Putamen (tissue), 1 donor: ENCODE measurements around the gene ZMYM4.
"Not testable (repeated sequence)": the region's sequence is repeated elsewhere in the genome, so short reads cannot be mapped to it uniquely, and the experiment has no call there.

ENCODE experiments used
- DNase-seq: peaks from one replicate; pipeline ENCODE4 v3.0.0-alpha.2; 2016; ENCODE audit warnings: low spot score

Gene ZMYM4

DNA sequence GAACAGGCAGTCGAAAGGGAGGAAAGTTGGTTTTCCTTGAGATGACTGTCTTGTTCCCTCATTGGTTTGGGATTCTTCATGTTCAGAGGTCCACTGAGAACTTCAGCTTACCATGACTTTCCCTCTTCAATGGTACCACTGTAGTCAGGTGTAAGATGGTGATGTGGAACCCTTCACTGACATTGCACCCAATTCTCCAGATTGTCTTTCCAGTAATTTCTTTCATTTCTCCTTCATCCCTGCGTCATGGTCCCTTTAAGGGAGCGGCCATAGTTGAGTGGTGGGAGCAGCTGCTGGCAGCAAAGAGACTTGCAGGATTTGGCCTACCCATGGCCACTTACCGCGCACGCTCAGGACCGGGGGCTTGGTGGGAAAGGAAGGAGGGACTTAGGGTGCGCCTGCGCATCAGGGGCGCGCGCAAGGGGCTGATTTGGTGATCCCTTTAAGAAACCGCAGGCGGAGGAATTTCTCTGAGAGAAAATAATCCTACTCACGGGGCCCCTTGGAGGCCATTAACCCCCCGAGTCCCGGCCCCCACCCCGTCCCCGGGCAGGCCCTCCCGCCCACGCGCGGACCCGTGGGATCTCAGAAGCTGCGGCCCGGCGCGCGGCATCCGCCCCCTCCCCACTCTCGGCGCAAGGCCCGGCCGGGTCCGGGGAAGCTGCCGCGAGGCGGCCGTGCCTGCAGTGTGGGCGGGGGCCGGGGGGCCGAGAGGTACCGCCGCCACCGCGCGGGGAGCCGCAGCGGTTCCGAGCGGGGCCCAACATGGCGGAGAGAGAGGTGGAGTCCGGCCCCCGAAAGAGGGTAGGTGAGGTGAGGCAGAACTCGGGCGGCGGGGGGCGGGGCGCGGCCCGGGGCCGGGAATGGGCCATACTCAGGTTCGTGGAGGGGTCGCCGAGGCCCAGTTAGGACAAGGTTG, at the start of gene ZMYM4:
Gene ZMYM4, plus strand, starts transcription at position 428 of the 919 bp plus-strand sequence. Its CDS starts 338 bp downstream, at position 766.
- DNase-seq: peak; percentile 94

DNA sequence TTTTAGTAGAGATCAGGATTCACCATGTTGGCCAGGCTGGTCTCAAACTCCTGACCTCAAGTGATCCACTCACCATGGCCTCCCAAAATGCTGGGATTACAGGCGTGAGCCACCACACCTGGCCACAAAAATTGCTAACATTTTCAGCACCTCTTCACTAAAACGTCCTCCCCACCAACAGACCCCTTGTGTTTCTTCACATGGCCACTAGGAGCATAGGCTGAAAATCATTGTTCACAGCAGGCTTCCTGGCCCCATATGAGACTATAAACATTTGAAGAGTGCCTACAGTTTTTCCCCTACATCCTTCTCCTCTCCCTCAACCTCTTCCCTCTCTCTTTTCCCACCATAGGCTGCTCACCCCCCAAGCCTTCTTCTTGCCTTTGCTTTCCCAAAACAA, 47.5 kb upstream of the ZMYM4 start:
- DNase-seq: no peak

DNA sequence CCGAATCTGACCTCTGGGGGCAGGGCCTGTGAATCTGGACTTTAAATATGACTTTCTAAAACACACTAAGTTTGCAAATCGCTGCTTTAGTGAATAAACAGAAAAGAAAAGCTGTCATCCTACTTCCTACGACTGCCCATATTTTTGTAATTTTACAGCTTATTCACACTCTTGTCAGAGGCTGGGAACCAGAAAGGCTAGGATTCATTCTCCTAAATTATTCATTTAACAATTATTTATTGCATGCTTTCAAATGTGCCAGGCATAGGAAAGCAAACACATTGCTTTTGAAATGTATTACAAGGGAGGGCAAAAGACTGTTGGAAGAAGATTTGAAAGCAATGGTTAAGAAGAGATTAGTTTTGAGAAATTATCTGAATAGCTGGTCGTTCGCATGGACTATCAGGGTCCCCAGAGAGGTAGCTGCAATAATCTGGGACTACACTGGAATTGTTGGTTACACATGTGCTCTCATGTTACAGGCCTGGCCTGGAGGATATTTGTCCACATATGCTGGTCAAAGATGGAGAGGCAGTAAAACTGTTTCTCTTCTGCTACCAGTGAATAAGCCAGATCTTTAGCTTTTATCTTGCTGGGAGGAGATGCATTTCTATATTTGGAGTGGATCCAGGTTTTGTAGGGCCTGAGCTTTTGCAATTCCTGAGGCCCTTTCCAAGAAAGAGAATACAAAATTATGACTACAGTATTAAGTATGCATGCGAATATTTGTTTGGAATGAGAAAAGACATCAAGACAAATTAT, 46.0 kb upstream of the ZMYM4 start:
- DNase-seq: no peak

DNA sequence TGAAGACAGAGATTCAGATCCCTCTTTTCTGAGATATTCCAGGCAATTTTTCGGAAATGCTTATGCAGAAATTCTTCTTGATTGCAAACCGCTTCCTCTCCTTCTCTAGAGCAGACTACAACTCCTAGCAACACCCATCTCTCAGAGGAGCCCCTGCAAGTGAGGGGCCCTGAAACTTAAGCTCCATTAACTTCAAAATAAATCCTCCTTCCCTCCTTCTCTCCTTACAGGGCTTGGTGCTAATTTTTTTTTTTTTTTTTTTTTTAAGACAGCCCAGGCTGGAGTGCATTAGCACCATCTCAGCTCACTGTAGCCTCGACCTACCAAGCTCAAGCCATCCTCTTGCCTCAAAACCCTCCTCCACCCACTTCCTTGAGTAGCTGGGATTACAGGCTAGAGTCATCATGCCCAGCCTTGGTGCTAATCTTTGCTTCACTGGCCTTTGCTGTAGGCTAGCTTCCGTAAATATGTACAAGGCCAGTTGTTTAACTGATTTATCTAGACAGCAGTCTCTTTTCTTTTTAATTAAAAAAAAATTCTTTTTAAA, 45.4 kb upstream of the ZMYM4 start:
- no peak for DNase-seq

DNA sequence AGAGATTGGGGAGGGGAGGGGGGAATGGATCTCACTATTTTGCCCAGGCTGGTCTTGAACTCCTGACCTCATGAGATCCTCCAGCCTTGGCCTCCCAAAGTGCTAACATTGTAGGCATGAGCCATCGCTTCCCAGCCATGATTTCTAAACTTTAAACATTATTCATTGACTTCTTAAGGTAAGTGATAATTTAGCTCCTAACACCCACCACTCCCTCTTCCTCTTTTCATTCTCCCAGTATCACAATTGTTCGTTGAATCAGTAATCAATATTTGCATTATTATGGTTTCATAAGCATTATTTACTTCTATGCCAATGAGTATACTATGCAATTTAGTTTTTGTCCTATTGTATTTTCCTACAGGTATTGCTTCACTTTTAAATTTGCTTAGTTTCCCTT, 42.0 kb upstream of the ZMYM4 start:
- DNase-seq: no peak

DNA sequence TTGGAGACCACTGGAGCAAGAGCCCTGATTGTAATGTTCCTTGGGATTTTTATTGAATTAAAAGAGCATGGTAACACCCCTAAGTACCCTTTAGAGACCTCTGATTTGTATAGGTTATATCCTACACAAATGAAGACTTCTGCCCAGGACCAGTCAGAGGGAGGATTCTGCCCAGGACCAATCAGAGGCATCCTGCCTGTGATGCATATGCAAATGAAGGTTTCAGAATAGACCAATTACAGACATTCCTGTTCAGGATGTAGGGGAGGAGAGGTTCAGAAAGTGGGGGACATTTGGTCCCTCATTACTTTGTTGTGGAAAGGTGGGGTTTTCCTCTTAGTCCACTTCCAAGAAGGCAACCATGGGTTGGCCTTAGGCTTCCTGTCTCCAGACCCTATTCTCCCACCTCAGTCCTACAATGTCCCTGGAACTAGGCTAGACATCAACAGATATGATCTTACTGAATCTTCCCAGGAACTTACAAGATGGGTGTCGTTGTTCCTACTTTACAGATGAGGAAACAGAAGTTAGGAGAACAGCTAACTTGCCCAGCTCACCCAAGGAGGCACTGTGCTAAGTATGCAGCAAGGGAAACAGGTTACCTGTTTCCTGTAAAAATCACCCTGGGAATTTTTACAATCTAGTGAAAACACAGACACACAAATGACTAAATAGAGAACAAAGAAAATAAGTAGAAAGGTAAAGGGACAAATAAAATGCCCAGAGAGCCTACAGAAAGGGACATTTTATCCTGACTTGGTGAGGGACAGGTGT, 38.7 kb upstream of the ZMYM4 start:
- DNase-seq: no peak

DNA sequence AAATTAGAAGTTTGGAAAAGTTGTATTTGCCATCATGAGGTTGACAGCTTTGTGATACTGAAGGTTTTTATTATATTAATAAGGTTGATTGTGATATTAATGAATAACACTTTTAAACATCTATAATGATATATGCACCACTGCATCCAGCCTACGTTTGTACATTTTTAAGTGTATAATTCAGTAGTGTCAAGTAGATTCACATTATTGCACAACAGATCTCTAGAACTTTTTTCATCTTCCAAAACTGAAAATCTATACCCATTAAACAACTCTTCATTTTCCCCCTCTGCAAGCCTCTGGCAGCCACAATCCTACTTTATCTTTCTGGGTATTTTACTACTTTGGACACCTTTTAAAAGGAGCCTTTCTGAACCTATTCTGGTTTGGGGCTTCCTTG, 37.2 kb upstream of the ZMYM4 start:
- DNase-seq: no peak

DNA sequence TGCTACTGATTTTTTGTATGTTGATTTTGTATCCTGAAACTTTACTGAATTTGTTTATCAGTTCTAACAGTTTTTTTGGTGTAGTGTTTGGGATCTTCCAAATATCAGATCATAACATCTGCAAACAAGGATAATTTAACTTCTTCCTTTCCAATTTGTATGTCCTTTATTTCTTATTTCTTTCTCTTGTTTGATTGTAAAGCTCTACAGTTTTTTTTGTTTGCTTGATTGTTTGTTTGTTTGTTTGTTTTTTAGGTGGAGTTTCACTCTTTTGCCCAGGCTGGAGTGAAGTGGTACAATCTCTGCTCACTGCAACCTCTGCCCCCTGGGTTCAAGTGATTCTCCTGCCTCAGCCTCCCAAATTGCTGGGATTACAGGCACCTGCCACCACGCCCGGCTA, 31.7 kb upstream of the ZMYM4 start:
- not testable (repeated sequence) for DNase-seq

DNA sequence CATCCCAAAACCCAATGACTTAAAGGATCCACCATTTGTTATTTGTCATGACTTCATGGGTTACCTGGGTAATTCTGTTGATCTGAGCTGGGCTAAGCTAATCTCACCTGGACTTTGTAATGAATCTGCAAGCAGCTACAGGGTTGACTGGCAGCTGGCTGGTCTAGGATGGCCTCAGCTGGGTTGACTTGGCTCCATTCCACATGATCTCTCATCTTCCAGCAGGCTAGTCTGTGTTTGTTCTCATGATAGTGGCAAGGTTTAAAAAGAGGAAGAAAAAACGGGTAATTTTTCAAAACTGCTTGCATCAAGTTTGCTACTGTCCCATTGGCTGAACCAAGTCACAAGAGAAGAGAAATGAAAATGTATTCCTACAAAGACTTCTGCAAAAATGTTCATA, 24.8 kb upstream of the ZMYM4 start:
- no peak for DNase-seq

DNA sequence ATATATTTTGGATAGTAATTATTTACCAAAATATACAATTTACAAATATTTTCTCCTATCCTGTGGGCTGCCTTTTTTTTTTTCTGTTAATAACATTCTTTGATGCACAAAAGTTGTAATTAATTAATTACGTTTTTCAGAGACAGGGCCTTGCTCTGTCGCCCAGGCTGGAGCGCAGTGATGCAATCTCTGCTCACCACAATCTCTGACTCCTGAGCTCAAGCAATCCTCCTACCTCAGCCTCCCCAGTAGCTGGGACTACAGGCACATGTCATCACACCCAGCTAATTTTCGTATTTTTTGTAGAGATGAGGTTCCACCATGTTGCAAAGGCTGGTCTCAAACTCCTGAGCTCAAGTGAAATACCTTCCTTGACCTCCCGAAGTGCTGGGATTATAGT, 21.3 kb upstream of the ZMYM4 start:
- DNase-seq: no peak

DNA sequence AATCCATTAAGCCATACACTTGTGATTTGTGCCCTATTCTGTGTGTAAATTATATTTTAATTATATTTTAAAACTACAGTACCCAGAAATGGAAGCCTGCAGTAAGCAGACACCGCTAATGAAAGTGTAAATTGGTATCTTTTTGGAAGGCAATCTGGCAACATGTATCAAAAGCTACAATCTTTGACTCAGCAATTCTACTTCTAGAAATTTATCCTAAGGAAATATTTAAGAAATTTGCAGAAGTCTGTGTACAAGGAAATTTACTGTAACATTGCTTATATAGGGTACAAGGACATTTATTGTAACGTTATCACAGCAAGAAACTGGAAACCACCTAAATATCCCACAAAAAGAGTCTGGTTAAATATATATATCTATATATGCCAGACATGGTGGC, 14.6 kb upstream of the ZMYM4 start:
- no peak for DNase-seq

DNA sequence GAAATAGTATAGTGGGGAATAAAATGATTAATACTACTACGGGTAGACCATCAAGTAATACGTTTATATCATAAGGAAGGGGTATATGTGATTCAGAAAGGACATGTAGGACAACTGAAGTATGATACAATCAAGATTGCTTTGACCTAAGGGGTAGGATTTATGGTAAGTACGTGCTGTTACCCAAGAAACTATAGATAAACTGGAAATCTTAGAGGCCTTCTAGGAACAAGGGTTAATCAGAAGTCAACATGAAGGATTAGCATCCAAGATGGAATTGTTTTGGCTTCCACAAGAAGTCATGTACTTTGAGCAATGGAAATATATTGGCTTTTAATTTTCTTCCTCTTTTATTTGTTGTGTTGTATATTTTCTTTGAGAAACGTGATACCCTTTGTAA, 13.2 kb upstream of the ZMYM4 start:
- no peak for DNase-seq

DNA sequence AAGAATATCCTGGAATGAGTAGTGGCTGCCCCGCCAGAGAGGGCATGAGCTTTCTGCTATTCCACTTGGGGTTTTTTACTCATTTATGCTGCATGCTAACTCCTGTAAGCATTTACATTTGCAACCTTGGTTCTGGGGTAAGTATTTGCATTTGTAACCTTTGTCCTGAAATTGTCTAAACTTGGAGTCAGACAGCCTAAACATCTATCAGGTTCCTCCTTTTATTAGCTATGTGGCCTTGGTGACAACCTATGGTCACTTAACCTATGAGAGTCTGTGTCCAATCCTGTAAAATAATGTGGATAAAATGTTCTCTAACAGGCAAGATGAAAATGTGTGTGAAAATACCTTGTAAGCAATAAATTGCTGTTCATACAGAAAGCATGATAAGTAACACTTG, 8.9 kb upstream of the ZMYM4 start:
- DNase-seq: no peak

DNA sequence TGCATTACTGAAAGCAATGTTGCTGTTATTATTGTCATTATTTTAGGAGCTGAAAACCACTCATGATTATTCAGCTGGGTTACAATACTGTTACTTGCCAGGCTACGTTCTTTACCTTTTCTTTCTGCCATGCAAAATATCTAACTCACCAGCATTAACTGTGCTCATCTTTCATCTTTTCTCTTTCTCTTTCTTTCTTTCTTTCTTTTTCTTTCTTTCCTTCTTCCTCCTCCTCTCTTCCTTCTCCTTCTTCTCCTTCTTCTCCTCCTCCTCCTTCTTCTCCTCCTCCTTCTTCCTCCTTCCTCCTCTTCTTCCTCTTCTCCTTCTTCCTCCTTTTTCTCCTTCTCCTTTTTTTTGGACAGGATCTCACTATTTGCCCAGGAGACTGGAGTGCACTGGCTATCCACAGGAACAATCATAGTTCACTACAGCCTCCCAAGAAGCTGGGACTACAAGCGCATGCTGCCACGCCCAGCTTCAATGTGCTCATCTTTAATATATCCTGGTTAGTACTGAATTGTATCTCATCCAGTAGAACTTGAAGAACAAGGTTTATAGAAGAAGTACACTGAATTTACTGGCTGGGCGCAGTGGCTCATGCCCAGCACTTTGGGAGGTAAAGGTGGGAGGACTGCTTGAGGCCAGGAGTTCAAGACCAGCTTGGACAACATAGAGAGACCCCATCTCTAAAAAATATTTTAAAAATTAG, 6.9 kb upstream of the ZMYM4 start:
- no peak for DNase-seq

DNA sequence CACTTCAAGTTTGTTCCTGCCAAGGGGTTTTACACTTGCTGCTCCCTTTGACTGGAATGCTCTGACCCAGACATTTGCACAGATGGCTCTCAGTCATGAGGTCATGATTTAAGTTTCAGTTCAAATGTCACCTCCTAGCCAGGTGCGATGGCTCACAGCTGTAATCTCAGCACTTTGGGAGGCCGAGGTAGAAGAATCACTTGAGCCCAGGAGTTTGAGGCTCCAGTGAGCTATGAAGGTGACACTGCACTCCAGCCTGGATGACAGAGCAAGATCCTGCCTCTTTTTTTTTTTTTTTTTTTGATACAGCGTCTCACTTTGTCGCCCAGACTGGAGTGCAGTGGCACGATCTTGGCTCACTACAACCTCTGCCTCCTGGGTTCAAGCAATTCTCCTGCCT, 4.5 kb upstream of the ZMYM4 start:
- DNase-seq: no peak

DNA sequence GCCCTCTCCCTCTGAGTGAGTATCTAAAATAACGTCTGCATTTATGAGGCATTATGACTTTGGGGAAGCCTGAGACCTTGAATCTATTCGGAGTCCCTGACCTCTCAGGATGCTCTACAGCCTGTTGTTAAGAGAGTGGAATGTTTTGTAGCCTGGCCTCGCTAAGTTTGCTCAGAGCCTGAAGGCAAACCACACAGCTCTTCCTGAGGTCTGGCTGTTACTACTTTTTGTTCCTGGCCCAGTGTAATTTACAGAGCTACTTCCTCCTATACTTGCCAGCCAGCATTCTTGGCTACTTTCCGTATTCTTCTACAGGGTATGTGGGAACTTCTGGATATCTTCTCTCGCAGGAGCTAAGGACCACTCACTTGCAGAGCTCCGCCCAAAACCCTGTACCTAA, 3.6 kb upstream of the ZMYM4 start:
- no peak for DNase-seq

DNA sequence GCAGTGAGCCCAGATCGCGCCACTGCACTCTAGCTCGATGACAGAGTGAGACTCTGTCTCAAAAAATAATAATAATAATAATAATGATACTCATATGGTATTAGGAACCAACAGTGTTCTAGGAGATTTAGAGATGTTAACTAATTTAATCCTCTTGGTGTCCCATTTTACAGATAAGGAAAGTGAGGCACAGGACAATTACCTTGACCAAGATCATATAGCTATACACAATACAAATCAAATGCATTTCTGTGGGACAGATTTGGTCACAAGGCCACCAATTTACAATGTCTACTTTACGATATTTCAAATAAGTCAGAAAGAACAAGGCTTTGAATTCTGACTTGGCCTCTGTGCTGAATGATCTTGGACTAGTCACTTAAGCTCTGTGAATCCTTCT, 2.2 kb upstream of the ZMYM4 start:
- no peak for DNase-seq

DNA sequence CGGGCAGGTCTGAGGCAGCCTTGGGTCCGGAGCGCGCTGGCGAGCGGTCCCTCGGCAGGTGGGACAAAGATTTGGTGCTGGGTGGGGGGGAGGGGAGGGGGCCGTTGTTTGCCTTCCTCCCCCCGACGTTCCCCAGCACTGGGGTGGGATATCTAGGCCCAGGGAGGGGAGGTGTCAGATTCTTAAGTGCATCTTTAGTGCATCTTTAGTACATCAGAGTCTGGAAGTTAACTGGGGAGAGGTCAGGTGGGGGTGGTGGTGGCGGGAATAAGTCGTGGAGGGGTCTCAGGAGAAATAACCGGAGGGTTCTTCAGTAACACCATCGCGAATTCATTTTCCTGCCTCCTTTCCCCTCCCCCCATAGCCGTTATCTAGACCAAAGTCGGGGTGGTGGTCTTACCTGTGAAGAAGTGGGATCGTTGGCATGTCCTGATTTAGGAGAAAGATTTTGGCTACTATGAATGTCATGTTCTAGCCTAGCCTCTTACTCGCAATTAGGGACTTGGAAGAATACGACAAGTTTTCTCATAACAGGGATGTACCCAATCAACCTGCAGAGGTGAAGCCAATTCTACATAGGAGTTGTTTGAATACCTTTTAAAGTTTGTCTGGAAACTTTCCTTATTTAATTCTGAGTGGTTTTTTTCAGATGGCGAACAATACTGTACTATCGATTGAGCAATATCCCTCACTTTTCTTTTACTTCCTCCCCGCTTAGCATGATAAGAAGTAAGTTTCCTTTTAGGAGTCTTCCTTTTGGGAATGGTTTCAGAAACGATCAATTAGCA, 886 bp downstream of the ZMYM4 start:
- peak; percentile 0 for DNase-seq

DNA sequence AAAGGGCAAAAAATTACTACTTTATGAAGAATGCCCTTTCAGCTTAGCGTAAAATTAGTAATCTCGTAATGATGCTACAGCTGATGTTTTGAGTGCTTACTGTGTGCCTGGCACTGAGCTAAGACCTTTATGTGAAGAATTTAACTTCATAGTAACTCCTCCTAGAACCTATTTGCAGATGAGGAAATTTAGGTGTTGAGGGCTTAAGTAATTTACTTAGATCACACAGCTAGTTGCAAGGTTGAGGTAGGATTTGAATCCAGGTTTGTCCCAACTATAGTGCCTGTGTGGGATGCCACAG, 1.4 kb downstream of the ZMYM4 start:
- DNase-seq: no peak

DNA sequence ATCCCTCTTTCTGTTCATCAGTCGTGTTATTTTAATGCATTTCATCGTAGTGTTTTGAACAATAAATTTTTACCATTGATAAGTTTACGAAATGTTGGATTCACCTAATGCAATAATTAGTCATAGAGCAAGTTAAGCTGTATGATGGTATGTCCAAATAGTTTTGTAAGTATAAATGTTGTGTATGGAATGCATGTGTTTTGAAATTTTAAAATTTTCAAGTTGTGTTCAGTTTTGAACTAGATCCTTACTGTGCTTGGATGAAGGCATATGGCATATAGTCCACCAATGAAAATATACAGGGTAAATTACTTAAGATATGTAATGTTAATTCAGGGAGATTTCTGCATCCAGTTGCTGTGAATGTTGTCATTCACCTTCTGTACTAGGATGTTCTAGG, 2.3 kb downstream of the ZMYM4 start:
- DNase-seq: no peak

DNA sequence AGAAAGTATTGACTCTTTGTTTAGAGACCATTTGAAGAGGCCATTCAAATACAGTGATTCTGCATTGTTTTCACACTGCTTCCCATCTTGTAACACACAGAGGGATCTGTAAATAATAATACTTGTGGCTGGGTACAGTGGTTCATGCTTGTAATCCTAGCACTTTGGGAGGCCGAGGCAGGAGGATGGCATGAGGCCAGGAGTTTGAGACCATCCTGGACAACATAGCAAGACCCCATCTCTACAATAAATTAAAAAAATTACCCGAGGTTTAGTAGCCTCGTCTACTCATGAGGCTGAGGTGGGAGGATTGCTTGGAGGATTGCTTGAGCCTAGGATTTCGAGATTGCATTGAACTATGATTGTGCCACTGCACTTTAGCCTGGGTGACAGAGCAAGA, 5.7 kb downstream of the ZMYM4 start:
- DNase-seq: no peak
